ENCODE results near the gene ANGPTL2.

Gene ANGPTL2

GRCh38 chr9:127136081-127136879 lies 13.8 kb upstream of the ANGPTL2 start:
- DNase-seq (ENCODE audit: low read depth) = no peak

GRCh38 chr9:127135056-127135745 lies 12.8 kb upstream of the ANGPTL2 start:
- no peak for DNase-seq (ENCODE audit: low read depth)

GRCh38 chr9:127133739-127134167 lies 11.3 kb upstream of the ANGPTL2 start:
- peak; percentile 86 for DNase-seq (ENCODE audit: low read depth)

DNA sequence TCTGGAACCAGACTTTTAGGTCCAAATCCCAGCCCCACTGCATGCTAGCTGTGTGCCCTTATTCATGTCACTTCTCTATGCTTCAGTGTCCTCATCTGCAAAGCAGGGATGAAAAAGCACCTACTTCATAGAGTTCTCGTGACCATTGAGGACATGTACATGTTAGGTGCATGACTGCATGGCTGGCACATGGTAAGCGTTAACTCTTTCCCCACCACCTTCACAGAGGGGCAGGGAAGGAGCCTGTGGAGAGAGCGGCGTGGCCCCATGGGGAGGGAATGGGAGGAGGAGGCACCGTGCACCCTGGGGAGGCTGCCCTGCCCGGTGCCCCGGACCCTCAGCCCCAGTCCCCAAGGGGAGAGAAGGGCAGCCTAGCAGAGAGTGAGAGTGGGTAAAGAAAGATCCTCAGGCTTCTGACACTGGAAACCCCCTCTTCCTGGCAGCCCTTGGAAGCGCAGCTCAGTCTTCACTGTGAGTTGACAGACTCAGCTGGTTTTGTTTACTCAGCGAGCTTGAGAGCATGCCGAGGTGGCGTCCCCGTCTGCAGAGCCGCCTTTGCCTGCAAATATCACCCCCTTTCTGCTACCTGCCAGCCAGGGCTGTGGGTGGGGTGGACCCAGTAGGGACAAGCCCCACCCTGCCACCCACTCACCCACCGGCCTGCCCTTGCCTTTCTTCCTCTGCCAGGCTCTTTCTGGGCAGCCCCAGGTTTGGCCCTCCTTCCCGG lies 10.6 kb upstream of the ANGPTL2 start:
- DNase-seq (ENCODE audit: low read depth) = peak; percentile 69

DNA sequence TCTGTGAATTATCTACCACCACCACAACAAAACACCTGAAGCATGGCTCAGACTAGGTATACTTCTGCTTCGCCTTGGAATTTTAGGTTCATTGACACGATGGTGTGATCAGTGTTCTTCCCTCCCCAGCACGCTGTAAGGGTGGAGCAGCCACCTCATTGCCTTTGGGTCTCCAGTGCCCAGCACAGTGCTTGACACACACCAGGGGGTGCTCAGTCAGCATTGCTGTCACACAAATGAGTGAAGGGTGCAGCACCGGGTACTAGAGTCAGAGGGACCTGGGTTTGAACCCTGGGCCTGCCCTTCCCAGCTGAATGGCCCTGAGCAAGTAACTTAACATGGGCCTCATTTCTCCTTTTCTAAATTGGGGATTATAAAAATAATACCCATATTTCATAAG lies 9.9 kb upstream of the ANGPTL2 start:
- no peak for DNase-seq (ENCODE audit: low read depth)

DNA sequence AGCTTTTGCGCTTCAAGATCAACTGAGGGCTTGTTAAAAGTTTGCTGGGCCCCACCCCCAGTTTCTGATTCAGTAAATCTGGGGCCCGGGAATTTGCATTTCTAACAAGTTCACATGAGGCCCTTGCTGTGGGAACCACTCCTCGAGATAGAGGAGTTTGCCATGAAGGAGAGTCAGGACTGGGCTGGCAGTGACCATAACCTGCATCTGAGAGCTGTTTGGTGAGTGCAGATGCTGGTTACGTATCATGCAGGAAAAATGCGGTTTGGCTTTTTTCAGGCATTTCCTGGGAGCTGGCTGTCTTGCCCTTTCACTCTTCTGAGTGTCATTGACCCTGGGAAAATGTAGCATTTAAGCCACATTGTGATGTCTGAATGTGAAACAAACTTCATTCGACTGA lies 9.4 kb upstream of the ANGPTL2 start:
- peak; percentile 88 for DNase-seq (ENCODE audit: low read depth)

GRCh38 chr9:127130661-127131538 lies 8.5 kb upstream of the ANGPTL2 start:
- DNase-seq (ENCODE audit: low read depth) = peak; percentile 96

DNA sequence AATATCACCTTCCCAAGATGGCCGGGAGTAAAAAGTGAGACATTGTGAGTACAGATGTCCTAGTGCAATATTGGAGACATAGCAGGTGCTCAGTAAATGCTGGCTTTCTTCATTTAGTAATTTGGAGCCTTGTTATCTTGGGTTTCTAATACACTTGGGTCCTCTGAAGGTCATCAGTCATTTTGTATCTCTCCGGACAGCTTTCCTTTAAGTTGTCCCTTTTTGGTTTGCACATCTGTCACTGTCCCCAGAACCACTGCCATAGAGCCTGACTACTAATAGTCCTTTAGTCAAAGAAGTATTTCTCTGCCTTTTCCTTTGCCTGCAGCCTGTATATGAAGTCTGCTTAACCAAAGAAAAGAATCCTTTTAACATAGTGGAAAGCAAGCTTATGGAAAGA lies 7.8 kb upstream of the ANGPTL2 start:
- no peak for DNase-seq (ENCODE audit: low read depth)

GRCh38 chr9:127129718-127130085 lies 7.3 kb upstream of the ANGPTL2 start:
- DNase-seq (ENCODE audit: low read depth) = no peak

GRCh38 chr9:127129073-127129717 lies 6.8 kb upstream of the ANGPTL2 start:
- DNase-seq (ENCODE audit: low read depth) = no peak

DNA sequence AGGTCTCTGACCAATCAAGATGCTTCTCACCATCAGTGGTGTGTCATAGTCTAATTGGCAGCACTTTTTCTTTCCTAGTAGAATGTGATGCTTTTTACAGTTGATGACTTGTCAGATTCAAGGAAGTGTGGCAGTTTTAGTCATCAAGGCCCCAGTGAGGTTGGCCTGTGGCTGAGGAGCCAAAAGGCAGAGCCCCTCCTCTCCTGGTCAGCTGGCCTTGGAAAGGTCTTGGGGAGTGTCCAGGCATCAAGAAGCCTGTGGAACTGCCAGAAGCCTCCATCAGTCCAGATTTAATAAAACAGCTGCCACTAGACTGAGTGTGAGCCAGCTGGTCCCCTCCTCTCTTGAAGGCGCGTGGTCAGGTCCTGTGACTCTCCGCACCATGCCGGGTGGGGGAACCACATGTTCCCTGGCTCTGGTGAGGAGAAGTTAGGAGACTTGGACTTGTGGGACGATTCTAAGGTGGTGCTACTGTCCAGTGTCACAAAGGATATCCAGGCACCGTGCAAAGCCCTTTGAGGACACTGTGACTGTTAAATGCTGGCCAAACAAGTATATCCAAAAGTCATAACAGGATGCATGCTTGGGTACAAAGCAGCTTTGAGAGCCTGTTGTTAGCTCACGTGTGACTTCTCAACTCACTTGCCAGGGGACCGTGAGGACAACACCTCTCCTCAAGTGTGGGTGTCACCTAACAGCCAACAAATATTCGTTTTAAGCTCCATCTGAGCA lies 6.1 kb upstream of the ANGPTL2 start:
- peak; percentile 10 for DNase-seq (ENCODE audit: low read depth)

GRCh38 chr9:127126971-127127370 lies 4.5 kb upstream of the ANGPTL2 start:
- no peak for DNase-seq (ENCODE audit: low read depth)

DNA sequence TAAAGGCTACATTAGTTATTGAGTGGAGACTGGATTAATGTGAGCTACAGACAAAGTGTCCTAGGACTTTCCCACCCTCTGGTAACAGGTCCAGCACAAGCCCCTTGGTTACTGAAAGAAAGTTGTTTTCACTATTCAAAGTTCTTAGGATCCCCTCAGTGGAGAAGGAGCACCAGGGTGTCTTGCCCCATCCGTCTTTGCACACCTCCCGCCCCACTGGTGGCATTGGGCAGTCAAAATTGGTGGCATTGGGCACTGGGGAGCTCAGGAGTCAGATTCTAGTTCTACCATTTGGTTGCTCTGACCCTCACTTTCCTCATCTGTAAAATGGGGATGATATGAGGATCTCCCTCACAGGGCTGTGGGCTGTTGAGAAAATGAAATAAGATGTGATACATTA lies 2.4 kb upstream of the ANGPTL2 start:
- no peak for DNase-seq (ENCODE audit: low read depth)

- no peak for DNase-seq (ENCODE audit: low read depth)
Measured at GRCh38 chr9:127124111-127124531, 1.7 kb upstream of the ANGPTL2 start.

DNA sequence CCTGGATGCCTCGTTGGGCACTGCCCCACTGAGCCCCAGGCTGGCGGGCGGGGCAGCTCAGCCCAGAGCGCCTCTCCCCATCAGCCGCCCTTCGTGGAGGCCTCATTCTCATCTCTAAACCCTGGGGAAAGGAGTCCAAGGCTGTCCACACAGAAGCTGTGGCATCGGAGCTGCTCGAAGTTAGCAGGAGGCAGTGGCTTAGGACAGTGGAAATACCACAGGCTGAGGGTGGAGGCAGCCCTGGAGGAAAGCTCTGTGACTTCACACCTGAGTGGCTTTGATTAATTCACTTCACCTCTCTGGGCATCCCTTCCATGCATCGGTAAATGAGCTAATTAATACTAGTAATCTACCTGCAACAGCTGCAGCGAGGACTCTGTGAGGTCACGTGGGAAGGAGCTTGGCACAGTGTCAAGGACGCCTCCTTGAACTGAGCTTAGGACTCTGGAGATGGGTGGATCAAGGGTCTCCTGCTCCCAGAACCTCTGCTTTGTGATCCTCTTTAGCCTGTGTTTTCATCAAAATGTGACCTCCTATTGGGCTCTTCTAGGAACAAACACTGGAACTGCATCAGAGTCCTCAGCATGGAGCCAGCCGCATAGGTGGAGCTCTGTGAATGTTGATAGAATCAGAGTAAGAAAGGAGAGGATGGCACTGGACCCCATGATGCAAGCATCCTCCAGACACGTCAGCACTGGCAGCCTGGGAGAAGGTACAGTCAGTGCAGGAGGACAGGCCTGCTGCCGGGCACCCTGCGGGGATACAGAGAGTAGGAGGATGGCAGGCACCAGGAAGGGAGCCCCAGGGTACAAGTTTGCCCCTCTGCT lies 842 bp upstream of the ANGPTL2 start:
- no peak for DNase-seq (ENCODE audit: low read depth)

GRCh38 chr9:127121628-127122175 lies 733 bp downstream of the ANGPTL2 start:
- DNase-seq (ENCODE audit: low read depth) = peak; percentile 23

- no peak for DNase-seq (ENCODE audit: low read depth)
Measured at GRCh38 chr9:127119320-127119709, 3.1 kb downstream of the ANGPTL2 start.

- DNase-seq (ENCODE audit: low read depth) = no peak
Measured at GRCh38 chr9:127118597-127119319, 3.7 kb downstream of the ANGPTL2 start.

DNA sequence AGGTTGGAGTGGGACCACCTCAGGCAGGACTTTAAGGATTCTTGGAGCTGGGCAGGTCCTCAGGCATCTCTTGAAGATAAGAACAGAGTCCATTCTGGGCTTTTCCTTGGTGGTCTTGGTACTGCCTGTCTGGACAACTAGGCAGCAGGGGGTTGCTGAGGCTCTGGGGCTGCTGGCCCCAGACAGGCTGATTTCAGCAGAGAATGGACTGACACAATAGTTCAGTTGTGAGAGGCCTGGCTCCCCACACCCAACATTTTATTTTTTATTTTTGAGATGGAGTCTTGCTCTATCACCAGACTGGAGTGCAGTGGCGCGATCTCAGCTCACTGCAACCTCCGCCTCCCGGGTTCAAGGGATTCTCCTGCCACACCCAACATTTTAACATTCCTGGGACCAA lies 4.6 kb downstream of the ANGPTL2 start:
- DNase-seq (ENCODE audit: low read depth) = no peak

All from iris pigment epithelial cell (primary cell).